Naive thymus-derived CD4-positive, alpha-beta T cell (primary cell): ENCODE measurements around the gene CLCN3. TPM values are rescaled to one million over a fixed set of nuclear protein-coding genes. Genes with fewer than 3 reads are reported as not detected.

Source experiments
- ATAC-seq: fragments of 150-1000 bp; cut with Tn5 transposase; 2 replicates; pipeline ENCODE4 v1.10.0; 2021; ENCODE audit warnings: mild to moderate bottlenecking, moderate library complexity
- CTCF ChIA-PET: fragments of 350-600 bp; sonication (Branson Sonifier 250); formaldehyde crosslinking; loops from one replicate; lab custom pipeline; 2021; ENCODE audit warnings: antibody characterized with exemption; lab: Charles Lee
- POLR2A ChIA-PET: fragments of 350-600 bp; sonication (Branson Sonifier 250); formaldehyde crosslinking; loops from one replicate; lab custom pipeline; 2021; ENCODE audit warnings: antibody characterized with exemption, inconsistent platforms; lab: Charles Lee
- DNase-seq, 9 donors: peaks; one replicate each; pipeline versions ENCODE4 v3.0.0 to v3.0.0-alpha.2; 2020 to 2022; ENCODE audit warnings: mixed read lengths in 1 of 9
- H3K27ac ChIP-seq: one replicate; pipeline ENCODE4 v1.7.0; 2013; ENCODE audit warnings: mild to moderate bottlenecking, low read depth, low read length, moderate library complexity
- H3K27me3 ChIP-seq, 2 donors: one replicate each; pipeline ENCODE4 v1.7.0; 2013; ENCODE audit warnings: low read length in 2 of 2, mild to moderate bottlenecking in 2 of 2, moderate library complexity in 2 of 2; ENCODE audit not compliant: control insufficient read depth in 2 of 2, insufficient read depth in 2 of 2
- H3K36me3 ChIP-seq, 3 experiments: 1 replicate in 2 of 3; 2 replicates in 1 of 3; pipeline ENCODE4 v1.7.0; 2013; ENCODE audit warnings: low read length in 3 of 3, mild to moderate bottlenecking in 3 of 3, moderate library complexity in 1 of 3; ENCODE audit not compliant: insufficient read depth in 3 of 3, control insufficient read depth in 2 of 3
- H3K4me1 ChIP-seq, 2 donors: one replicate each; pipeline ENCODE4 v1.7.0; 2013; ENCODE audit warnings: low read length in 2 of 2, mild to moderate bottlenecking in 2 of 2, moderate library complexity in 1 of 2; ENCODE audit not compliant: control insufficient read depth in 2 of 2, insufficient read depth in 2 of 2
- H3K4me3 ChIP-seq: 2 replicates; pipeline ENCODE4 v1.7.0; 2013; ENCODE audit warnings: mild to moderate bottlenecking, low read length
- H3K9me3 ChIP-seq, 3 experiments: 1 replicate in 2 of 3; 2 replicates in 1 of 3; pipeline ENCODE4 v1.7.0; 2013; ENCODE audit warnings: low read length in 3 of 3; ENCODE audit not compliant: control insufficient read depth in 2 of 3
- H3K27ac Mint-ChIP-seq, 9 donors: one replicate each; pipeline ENCODE4 v1.8.0; 2020 to 2022; ENCODE audit warnings: mixed read lengths in 9 of 9, mild to moderate bottlenecking in 8 of 9, moderate library complexity in 5 of 9, inconsistent platforms in 2 of 9
- H3K27me3 Mint-ChIP-seq, 5 donors: one replicate each; pipeline ENCODE4 v1.8.0; 2021 to 2022; ENCODE audit warnings: mixed read lengths in 5 of 5, mild to moderate bottlenecking in 1 of 5
- H3K36me3 Mint-ChIP-seq, 5 donors: one replicate each; pipeline ENCODE4 v1.8.0; 2020 to 2022; ENCODE audit warnings: mixed read lengths in 5 of 5, mild to moderate bottlenecking in 3 of 5, inconsistent platforms in 1 of 5
- H3K4me1 Mint-ChIP-seq, 7 donors: one replicate each; pipeline ENCODE4 v1.8.0; 2020 to 2022; ENCODE audit warnings: mixed read lengths in 7 of 7, mild to moderate bottlenecking in 3 of 7, inconsistent platforms in 1 of 7
- H3K4me3 Mint-ChIP-seq, 10 donors: one replicate each; pipeline ENCODE4 v1.8.0; 2020 to 2022; ENCODE audit warnings: mild to moderate bottlenecking in 10 of 10, mixed read lengths in 10 of 10, moderate library complexity in 6 of 10, inconsistent platforms in 2 of 10
- H3K9me3 Mint-ChIP-seq, 11 donors: one replicate each; pipeline ENCODE4 v1.8.0; 2020 to 2022; ENCODE audit warnings: mixed read lengths in 11 of 11, mild to moderate bottlenecking in 4 of 11, inconsistent platforms in 1 of 11, moderate library complexity in 1 of 11
- intact Hi-C, 2 donors: fragments of 100-400 bp; cut with micrococcal nuclease; formaldehyde crosslinking; loops; one replicate each; pipeline ENCODE4 v1.15.1; 2023
- polyA plus RNA-seq, 2 donors: library from polyadenylated mRNA; unstranded; fragments of 300-500 nt; fragmentation: Illumina TruSeq; gene quantifications; one replicate each; pipeline ENCODE4 v1.2.3, GENCODE V29; 2021
- total RNA-seq, 6 experiments: library from RNA in 5 of 6; stranded (reverse) in 5 of 6; gene quantifications; 1 replicate in 5 of 6; 2 replicates in 1 of 6; pipeline ENCODE4 v1.2.3 and lab custom pipeline; 2021 to 2026

Gene CLCN3
- total and polyA plus RNA-seq, 7 experiments from 2014 or later: 7.6 to 35.0 (median 18.3) TPM

DNA sequence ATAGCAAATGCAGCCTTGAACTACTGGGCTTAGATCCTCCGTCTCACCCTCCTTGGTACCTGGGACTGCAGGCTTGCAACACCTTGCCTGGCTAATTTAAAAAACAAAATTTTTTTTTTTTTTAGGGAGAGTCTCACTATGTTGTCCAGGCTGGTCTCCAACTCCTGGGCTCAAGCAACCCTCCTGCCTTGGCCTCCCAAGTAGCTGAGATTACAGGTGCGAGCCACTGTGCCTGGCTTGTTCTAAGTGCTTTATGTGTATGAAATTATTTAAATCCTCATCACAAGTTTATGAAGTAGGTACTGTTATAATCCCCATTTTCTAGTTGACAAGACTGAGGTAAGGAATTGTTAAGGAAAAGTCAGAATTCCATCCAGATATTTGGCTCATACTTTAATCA lies 43.0 kb downstream of the CLCN3 start:
- Histone ChIP-seq H3K36me3 (no peaks in the 10 kb centered on the region), H3K9me3 (no peaks in the 10 kb centered on the region), H3K27ac (no peak overlapping the region), H3K4me1 (peaks cover 0 to 14% of the 10 kb centered on the region in 2 donors), H3K4me3 (no peak overlapping the region), H3K27me3 (no peaks in the 10 kb centered on the region)
- intact Hi-C loops: loop anchor here in 1 of 2 donors (5.0 kb wide), 1 partner anchor 34 kb away; no protein-coding TSS in a partner anchor
- POLR2A ChIA-PET: interaction anchor here (0.6 kb wide), 1 partner anchor 53 kb away, joined by 3 read pairs; no protein-coding TSS in a partner anchor
- Mint-ChIP-seq H3K4me3 (no peak overlapping the region), H3K36me3 (peaks cover 3 to 32% (median 17%) of the 10 kb centered on the region in 5 donors), H3K4me1 (peaks cover 17 to 52% (median 38%) of the 10 kb centered on the region in 7 donors), H3K27me3 (no peaks in the 10 kb centered on the region), H3K9me3 (peaks cover 0 to 11% (median 2%) of the 10 kb centered on the region in 11 donors), H3K27ac (no peak overlapping the region)
- DNase-seq: no peak
- ATAC-seq: no peak
- CTCF ChIA-PET: no interaction called here

DNA sequence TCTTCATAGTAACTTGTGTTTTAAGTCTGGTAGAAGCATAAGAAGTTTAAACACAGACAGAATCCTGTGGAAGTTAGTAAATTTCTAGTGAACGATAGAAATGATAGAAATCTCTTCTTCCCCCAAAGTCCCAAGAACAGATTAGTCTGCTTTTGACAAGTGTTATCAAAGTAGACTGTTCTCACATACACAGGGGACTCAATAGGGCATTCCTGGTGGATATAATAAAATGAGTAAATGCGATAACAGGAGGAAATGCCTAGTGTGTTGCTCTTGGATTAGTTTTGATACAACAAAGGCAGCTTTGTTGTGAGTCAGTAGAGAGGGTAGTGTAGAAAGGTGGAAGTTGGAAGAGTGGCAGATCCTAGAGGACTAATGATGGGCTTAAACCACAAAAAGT lies 43.5 kb downstream of the CLCN3 start:
- Histone ChIP-seq H3K27me3 (no peaks in the 10 kb centered on the region), H3K9me3 (no peaks in the 10 kb centered on the region), H3K36me3 (no peaks in the 10 kb centered on the region), H3K4me3 (no peak overlapping the region), H3K4me1 (peaks cover 0 to 14% of the 10 kb centered on the region in 2 donors), H3K27ac (no peak overlapping the region)
- ChIA-PET CTCF (no interaction called here), POLR2A (no interaction called here)
- intact Hi-C loops: loop anchor here in 1 of 2 donors (5.0 kb wide), 1 partner anchor 33 kb away; no protein-coding TSS in a partner anchor
- ATAC-seq: no peak
- no peak for DNase-seq
- Mint-ChIP-seq H3K27ac (peak overlapping the region in 1 of 9 donors; percentile 47), H3K27me3 (no peaks in the 10 kb centered on the region), H3K9me3 (peaks cover 0 to 11% (median 2%) of the 10 kb centered on the region in 11 donors), H3K4me1 (peaks cover 18 to 51% (median 38%) of the 10 kb centered on the region in 7 donors), H3K4me3 (peak overlapping the region in 2 of 10 donors; percentile 17 to 19), H3K36me3 (peaks cover 3 to 36% (median 21%) of the 10 kb centered on the region in 5 donors)

DNA sequence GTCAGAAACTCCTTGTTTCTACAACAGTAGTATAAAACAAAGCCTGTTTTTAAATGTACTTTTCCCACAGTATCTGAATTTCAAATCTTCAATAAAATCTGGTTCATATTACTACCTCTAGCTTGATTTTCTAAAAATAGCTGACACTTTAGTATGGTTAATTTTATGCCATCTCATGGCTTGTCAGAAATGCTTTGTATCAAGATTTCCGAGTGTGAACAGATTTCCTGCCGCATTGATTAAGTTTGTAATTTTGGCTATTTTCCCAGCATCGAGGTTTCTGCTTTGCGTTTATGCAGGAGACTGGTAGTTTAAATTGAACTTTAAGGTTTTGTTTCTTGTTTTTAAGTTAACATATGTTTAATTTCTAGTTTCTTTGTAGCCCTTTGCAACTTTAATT lies 44.2 kb downstream of the CLCN3 start:
- intact Hi-C loops: loop anchor here in 1 of 2 donors (5.0 kb wide), 1 partner anchor 33 kb away; no protein-coding TSS in a partner anchor
- peak overlapping the region in 4 of 10 donors; percentile 1 to 39 (median 29) for H3K4me3 Mint-ChIP-seq
- H3K27me3 Mint-ChIP-seq: no peaks in the 10 kb centered on the region
- Histone ChIP-seq H3K4me3 (no peak overlapping the region), H3K36me3 (no peaks in the 10 kb centered on the region), H3K27ac (no peak overlapping the region), H3K4me1 (peaks cover 0 to 10% of the 10 kb centered on the region in 2 donors), H3K27me3 (no peaks in the 10 kb centered on the region), H3K9me3 (no peaks in the 10 kb centered on the region)
- peaks cover 3 to 40% (median 25%) of the 10 kb centered on the region in 5 donors for H3K36me3 Mint-ChIP-seq
- H3K27ac Mint-ChIP-seq: peak overlapping the region in 3 of 9 donors; percentile 2 to 21 (median 13)
- ChIA-PET POLR2A (no interaction called here), CTCF (no interaction called here)
- H3K9me3 Mint-ChIP-seq: peaks cover 0 to 11% (median 2%) of the 10 kb centered on the region in 11 donors
- ATAC-seq: no peak
- no peak for DNase-seq
- H3K4me1 Mint-ChIP-seq: peaks cover 19 to 49% (median 30%) of the 10 kb centered on the region in 7 donors

DNA sequence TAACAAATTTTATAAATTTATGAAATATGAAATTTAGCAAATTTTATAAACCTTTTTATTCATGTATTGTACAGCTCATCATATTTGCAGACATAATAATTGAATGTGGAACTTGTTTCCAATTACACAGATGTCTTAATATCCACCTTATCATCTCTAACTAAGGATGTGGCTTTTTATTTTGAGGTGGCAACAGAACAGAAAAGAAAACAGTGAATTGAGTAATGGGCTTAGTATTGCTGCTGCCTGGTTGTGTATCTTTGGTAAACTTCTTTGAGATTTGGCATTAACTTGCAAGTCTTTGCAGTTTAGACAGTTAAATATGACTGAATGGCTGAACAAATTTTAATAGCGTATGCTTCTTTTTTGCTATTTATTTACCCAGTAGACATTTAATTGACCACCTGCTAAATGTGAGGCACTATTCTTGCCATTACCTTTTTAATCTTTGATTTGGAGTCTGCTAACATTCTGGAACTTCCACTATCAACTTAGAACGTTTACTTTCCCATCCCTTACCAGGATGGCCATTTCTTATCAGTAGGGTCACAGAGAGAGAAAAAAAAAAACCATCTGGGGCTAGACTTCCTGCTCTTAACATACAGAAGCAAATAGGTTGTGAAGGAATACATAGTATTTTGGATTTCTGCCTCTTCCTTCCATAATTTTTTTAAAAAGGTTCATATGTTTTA lies 44.8 kb downstream of the CLCN3 start:
- H3K9me3 ChIP-seq: no peaks in the 10 kb centered on the region
- ChIA-PET POLR2A (no interaction called here), CTCF (no interaction called here)
- H3K27ac ChIP-seq: no peak overlapping the region
- peaks cover 0 to 5% of the 10 kb centered on the region in 2 donors for H3K4me1 ChIP-seq
- H3K36me3 ChIP-seq: no peaks in the 10 kb centered on the region
- H3K4me3 Mint-ChIP-seq: peak overlapping the region in 5 of 10 donors; percentile 0 to 26 (median 25)
- H3K27me3 Mint-ChIP-seq: no peaks in the 10 kb centered on the region
- ATAC-seq (no peak), DNase-seq (peak in 1 of 9 donors; percentile 2)
- intact Hi-C loops: no loop called here
- H3K27ac Mint-ChIP-seq: peak overlapping the region in 7 of 9 donors; percentile 8 to 61 (median 32)
- peaks cover 0 to 11% (median 2%) of the 10 kb centered on the region in 11 donors for H3K9me3 Mint-ChIP-seq
- H3K36me3 Mint-ChIP-seq: peaks cover 3 to 41% (median 27%) of the 10 kb centered on the region in 5 donors
- H3K27me3 ChIP-seq: no peaks in the 10 kb centered on the region
- peaks cover 14 to 47% (median 28%) of the 10 kb centered on the region in 7 donors for H3K4me1 Mint-ChIP-seq
- H3K4me3 ChIP-seq: no peak overlapping the region

DNA sequence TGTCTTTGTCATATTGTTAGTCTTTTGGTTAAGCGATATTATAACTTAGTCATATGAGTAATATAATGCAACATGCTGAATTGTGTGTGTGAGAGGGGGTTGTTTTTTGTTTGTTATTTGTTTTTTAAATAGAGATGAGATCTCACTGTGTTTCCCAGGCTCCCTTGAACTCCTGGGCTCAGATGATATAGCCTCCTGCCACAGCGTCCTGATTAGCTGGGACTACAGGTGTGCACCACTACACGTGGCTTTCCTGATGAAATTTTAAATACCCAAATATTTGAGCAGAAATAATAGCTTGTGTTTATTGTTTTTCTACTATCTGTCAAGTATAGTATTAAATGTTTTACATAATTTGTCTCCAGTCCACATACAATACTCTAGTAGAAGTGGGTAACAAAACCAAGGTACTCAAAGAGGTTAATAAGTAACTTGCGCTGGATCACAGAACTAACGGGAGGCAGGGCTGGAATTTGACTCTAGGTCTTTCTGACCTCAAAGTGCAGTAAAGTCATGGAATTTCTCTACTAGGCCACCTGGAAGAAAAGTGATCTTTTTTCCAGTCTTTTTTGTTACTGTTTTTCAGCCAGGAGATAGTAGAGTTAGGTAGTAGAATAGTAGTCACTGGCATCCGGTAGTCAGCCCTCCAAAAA lies 47.8 kb downstream of the CLCN3 start:
- POLR2A ChIA-PET: no interaction called here
- H3K27me3 ChIP-seq: no peaks in the 10 kb centered on the region
- ATAC-seq: no peak
- no peak overlapping the region for H3K4me3 ChIP-seq
- H3K36me3 ChIP-seq: no peaks in the 10 kb centered on the region
- DNase-seq: no peak
- no peak overlapping the region for H3K27ac ChIP-seq
- peaks cover 0 to 5% of the 10 kb centered on the region in 2 donors for H3K4me1 ChIP-seq
- H3K9me3 ChIP-seq: no peaks in the 10 kb centered on the region
- intact Hi-C loops: no loop called here
- CTCF ChIA-PET: no interaction called here
- Mint-ChIP-seq H3K27me3 (no peaks in the 10 kb centered on the region), H3K27ac (peak overlapping the region in 1 of 9 donors; percentile 36), H3K9me3 (peaks cover 0 to 11% (median 4%) of the 10 kb centered on the region in 11 donors), H3K4me1 (peaks cover 9 to 34% (median 25%) of the 10 kb centered on the region in 7 donors), H3K4me3 (no peak overlapping the region), H3K36me3 (peaks cover 3 to 48% (median 38%) of the 10 kb centered on the region in 5 donors)

DNA sequence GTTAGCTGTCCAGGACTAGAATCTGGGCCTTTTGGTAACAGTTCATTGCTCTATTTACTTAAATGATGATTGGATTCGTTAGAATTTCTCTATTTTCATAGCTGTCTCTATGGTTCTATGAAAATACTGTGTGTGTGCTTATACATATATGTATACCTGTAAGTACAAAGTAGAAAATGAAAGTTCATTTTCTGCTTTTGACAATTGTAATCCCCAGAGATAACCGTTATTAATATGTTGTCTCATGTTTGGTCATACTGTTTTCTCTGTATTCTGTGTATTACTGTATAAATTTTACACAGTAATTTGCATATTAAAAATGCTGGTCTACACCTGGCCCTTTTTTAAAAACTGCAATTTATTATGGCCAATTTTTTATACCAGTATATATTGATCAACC lies 55.4 kb downstream of the CLCN3 start:
- H3K27me3 ChIP-seq: no peaks in the 10 kb centered on the region
- H3K9me3 ChIP-seq: no peaks in the 10 kb centered on the region
- intact Hi-C loops: no loop called here
- H3K9me3 Mint-ChIP-seq: peaks cover 0 to 4% (median 0%) of the 10 kb centered on the region in 11 donors
- H3K4me3 ChIP-seq: no peak overlapping the region
- H3K4me1 Mint-ChIP-seq: peaks cover 0 to 19% (median 5%) of the 10 kb centered on the region in 7 donors
- POLR2A ChIA-PET: no interaction called here
- DNase-seq (no peak), ATAC-seq (no peak)
- H3K27ac Mint-ChIP-seq: no peak overlapping the region
- H3K4me1 ChIP-seq: no peaks in the 10 kb centered on the region
- H3K27me3 Mint-ChIP-seq: no peaks in the 10 kb centered on the region
- CTCF ChIA-PET: no interaction called here
- peaks cover 0 to 2% (median 0%) of the 10 kb centered on the region in 3 experiments for H3K36me3 ChIP-seq
- no peak overlapping the region for H3K27ac ChIP-seq
- H3K4me3 Mint-ChIP-seq: no peak overlapping the region
- H3K36me3 Mint-ChIP-seq: peaks cover 4 to 23% (median 20%) of the 10 kb centered on the region in 5 donors
